Nephron progenitor cell (in vitro differentiated cells): ENCODE measurements around the gene CSTF3.

Experiments
- DNase-seq: peaks from one replicate; pipeline ENCODE4 v3.0.0; 2021
- H3K27ac Mint-ChIP-seq: 2 replicates; pipeline ENCODE4 v1.8.0; 2021; ENCODE audit warnings: mild to moderate bottlenecking, moderate library complexity, mixed read lengths
- H3K27me3 Mint-ChIP-seq: 2 replicates; pipeline ENCODE4 v1.8.0; 2021; ENCODE audit warnings: mild to moderate bottlenecking, low read depth, mixed read lengths; ENCODE audit not compliant: poor library complexity
- H3K36me3 Mint-ChIP-seq: 2 replicates; pipeline ENCODE4 v1.8.0; 2021; ENCODE audit warnings: low read depth, mixed read lengths
- H3K4me1 Mint-ChIP-seq: 2 replicates; pipeline ENCODE4 v1.8.0; 2021; ENCODE audit warnings: mixed read lengths
- H3K4me3 Mint-ChIP-seq: 2 replicates; pipeline ENCODE4 v1.8.0; 2021; ENCODE audit warnings: mild to moderate bottlenecking, moderate library complexity, mixed read lengths
- H3K9me3 Mint-ChIP-seq: 2 replicates; pipeline ENCODE4 v1.8.0; 2021; ENCODE audit warnings: mild to moderate bottlenecking, moderate library complexity, mixed read lengths
- TF ChIP-seq, protein P1 (sequence below): fragments of 200-600 bp; sonication (generic); IDR thresholded peaks from 2 replicates; pipeline ENCODE4 v1.5.0; 2021; ENCODE audit warnings: antibody characterized with exemption

Gene CSTF3

DNA sequence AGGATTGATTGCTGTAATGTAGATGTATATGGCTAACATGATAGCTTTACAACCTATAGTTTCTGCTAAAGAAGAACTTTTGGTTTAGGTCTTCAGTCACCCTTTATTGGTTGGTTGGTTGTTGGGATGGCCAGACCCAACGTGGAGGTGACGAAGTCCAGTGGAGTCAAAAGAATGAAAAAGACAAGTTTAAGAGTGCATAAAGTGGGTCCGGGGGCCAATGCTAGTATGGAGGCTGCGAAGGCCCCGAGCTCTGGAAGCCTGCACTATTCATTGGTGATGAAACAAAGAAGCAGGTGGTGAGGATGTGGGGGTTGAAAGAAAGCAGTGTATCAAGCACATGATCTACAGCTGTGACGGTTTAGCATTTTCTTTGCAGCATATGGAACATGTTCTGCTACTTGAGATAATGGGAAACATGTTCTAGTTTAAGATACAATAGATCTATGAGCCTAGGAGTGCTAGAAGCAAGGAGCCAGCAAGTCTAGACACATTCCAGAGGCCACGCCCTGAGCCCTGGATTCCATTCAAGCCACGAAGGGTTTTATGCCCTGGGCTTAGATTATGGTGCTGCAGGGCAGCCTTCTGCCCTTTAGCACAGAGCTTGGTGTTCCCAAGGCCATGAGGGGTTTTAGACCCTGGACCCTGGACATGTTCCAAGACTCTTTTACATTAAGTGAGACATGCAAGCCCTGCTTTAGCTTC lies 115.6 kb downstream of the CSTF3 start:
- no peak overlapping the region for H3K27ac Mint-ChIP-seq
- TF ChIP-seq, protein P1, sequence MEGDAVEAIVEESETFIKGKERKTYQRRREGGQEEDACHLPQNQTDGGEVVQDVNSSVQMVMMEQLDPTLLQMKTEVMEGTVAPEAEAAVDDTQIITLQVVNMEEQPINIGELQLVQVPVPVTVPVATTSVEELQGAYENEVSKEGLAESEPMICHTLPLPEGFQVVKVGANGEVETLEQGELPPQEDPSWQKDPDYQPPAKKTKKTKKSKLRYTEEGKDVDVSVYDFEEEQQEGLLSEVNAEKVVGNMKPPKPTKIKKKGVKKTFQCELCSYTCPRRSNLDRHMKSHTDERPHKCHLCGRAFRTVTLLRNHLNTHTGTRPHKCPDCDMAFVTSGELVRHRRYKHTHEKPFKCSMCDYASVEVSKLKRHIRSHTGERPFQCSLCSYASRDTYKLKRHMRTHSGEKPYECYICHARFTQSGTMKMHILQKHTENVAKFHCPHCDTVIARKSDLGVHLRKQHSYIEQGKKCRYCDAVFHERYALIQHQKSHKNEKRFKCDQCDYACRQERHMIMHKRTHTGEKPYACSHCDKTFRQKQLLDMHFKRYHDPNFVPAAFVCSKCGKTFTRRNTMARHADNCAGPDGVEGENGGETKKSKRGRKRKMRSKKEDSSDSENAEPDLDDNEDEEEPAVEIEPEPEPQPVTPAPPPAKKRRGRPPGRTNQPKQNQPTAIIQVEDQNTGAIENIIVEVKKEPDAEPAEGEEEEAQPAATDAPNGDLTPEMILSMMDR = no peak
- H3K9me3 Mint-ChIP-seq = peaks cover 11% of the 10 kb centered on the region
- no peak for DNase-seq
- peaks cover 32% of the 10 kb centered on the region for H3K4me1 Mint-ChIP-seq
- H3K27me3 Mint-ChIP-seq = peaks cover 3% of the 10 kb centered on the region
- peaks cover 56% of the 10 kb centered on the region for H3K36me3 Mint-ChIP-seq
- H3K4me3 Mint-ChIP-seq = no peak overlapping the region

DNA sequence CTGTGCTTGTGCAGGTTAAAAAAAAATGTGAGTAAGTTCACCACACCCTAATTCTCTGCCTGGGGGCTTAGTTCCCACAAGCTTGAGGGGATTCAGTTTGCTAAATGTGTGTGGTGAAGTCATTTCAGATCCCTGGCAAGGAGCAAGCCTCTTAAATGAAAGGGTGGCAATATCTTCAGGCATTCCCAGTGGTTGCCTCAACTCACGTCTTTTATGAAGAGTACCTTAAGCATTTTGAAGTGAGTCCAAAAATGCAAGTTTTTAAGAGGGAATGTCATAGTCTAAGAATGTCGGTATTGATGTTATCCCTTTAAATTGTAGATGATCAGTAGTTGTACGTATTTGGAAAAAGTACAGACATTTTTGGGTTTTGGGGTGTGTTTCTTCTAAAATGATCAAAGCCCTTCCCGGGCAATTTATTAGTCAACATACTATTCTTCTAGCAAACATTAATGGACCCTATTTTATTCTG lies 117.0 kb downstream of the CSTF3 start:
- TF ChIP-seq, protein P1 = no peak
- no peak overlapping the region for H3K4me3 Mint-ChIP-seq
- H3K27me3 Mint-ChIP-seq = peaks cover 3% of the 10 kb centered on the region
- H3K4me1 Mint-ChIP-seq = peaks cover 30% of the 10 kb centered on the region
- DNase-seq = no peak
- peaks cover 11% of the 10 kb centered on the region for H3K9me3 Mint-ChIP-seq
- no peak overlapping the region for H3K27ac Mint-ChIP-seq
- H3K36me3 Mint-ChIP-seq = peaks cover 56% of the 10 kb centered on the region

DNA sequence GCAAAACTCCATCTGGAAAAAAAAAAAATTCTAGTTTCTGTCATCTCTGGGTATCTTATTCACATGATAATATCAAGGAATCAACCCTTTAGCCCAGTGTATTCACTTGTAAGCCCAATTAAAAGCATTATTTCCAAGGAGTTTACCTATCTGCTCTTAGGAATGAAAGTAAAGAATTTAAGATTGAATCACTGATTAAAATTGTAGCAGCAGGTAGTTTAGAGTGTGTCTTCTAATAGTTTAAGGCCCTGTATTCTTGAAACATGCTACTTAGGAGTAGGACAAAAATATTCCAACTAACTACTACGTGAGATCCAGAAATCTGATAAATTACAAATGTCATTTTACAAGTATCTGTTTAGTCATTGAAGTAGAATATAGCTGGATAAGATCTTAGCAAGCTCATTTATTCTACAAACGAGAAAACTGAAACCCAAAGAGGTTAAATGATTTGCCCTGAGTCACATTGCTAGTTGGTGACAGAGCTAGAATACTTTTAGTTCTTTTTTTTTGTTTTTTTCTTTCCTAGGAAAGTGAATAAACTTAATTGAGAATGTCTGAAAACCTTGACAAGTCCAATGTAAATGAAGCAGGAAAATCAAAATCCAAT lies 118.0 kb downstream of the CSTF3 start:
- no peak for DNase-seq
- Mint-ChIP-seq H3K4me3 (no peak overlapping the region), H3K9me3 (peaks cover 11% of the 10 kb centered on the region), H3K27me3 (peaks cover 3% of the 10 kb centered on the region), H3K27ac (no peak overlapping the region), H3K36me3 (peaks cover 53% of the 10 kb centered on the region), H3K4me1 (peaks cover 27% of the 10 kb centered on the region)
- TF ChIP-seq, protein P1 = no peak

DNA sequence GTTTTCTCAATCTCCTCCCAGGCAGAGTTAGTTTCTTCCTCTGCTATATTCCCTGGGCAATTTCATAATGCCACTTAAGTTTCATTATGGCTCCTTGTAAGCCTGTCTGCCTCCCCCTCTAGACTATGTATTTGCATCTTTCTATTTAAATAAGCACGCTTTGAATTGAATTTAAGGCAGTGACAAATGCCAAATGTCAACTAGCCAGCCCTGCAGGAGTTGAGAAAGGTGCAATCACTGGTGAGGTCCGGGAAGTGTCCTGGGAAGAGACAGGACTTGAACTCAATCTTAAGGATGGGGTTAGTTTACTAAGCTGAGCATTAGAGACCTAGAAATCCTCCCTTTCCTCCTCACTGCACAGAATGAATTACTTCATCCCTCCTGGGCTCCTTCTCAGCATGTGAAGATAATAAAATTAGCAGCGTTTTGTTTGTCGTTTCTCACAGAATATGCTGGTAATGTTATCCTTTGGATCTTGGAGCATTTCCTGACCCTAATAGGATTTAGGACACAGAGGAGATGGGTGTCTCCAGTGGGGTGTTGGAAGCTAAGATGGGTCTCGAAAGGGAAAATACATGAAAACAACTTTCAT lies 120.3 kb downstream of the CSTF3 start:
- Mint-ChIP-seq H3K4me3 (peak overlapping the region; percentile 90), H3K27ac (no peak overlapping the region), H3K36me3 (peaks cover 29% of the 10 kb centered on the region), H3K27me3 (peaks cover 3% of the 10 kb centered on the region), H3K9me3 (peaks cover 6% of the 10 kb centered on the region), H3K4me1 (peaks cover 27% of the 10 kb centered on the region)
- DNase-seq = no peak
- TF ChIP-seq, protein P1 = no peak

DNA sequence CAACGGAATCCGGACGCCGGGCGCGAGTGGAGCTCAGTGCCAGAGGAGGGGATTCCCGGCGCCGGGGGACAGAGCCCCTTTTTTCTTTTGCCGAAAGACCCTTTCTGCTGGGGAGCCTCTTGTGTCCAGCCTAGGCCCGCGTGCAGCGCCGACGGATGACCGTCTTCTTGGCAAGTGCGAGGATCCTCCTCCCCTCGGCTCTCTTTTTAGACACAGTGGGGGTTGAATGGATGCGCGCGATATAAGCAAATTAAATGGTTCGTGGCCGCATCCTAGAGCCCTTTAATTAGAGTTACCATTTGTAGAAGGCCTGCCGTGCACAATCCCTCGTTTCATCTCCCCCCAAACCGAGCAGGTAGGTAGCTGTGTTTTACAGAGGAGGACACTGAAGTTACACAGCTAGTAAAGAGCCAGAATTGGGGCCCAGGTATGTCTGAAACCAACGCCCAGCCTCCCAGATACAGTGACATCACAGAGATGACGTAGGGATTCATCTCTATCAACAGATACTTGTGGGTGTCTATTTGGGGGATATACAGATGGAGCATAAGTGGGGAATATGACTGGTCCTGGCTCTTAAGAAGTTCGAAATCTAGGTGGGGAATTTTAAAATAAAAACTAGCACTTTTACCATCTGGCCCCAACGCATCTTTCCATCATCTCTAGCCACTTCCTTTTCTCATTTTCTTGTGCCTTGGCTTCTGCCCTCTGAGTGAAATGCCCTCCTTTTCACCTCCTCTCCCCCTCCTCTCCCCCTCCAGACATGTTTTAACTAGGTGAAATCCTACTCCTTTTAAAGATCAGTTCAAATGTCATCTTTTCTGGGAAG lies 121.0 kb downstream of the CSTF3 start:
- Mint-ChIP-seq H3K36me3 (peaks cover 22% of the 10 kb centered on the region), H3K4me3 (peak overlapping the region; percentile 90), H3K27me3 (no peaks in the 10 kb centered on the region), H3K9me3 (no peaks in the 10 kb centered on the region), H3K4me1 (peaks cover 27% of the 10 kb centered on the region), H3K27ac (no peak overlapping the region)
- TF ChIP-seq, protein P1 = no peak
- no peak for DNase-seq
